SH-SY5Y (cell line): ENCODE data around the gene HIVEP3.

Experiments used
- GATA2 ChIP-seq: IDR thresholded peaks from 2 replicates; pipeline ENCODE4 v1.6.1; 2011; ENCODE audit warnings: mild to moderate bottlenecking, low read depth, low read length
- GATA3 ChIP-seq: IDR thresholded peaks from 2 replicates; pipeline ENCODE4 v1.6.1; 2011; ENCODE audit warnings: low read depth, mild to moderate bottlenecking, low read length, moderate library complexity

GRCh38 chr1:41752514-41753170 is 166.1 kb downstream of the HIVEP3 start:
- TF ChIP-seq GATA3 (no peak), GATA2 (no peak)
